Epithelial cell of esophagus (primary cell): ENCODE measurements around the gene SREBF2.

Source experiments
- DNase-seq: peaks from one replicate; pipeline ENCODE4 v3.0.0; 2010; ENCODE audit warnings: low read depth
- H3K4me3 ChIP-seq: 2 replicates; pipeline ENCODE4 v1.5.1; 2011; ENCODE audit warnings: mild to moderate bottlenecking, low read length, control low read depth
- TF ChIP-seq, protein P1 (sequence below): IDR thresholded peaks from 2 replicates; pipeline ENCODE4 v1.5.1; 2011; ENCODE audit warnings: low read depth, mild to moderate bottlenecking, low read length, control low read depth, inconsistent platforms; ENCODE audit not compliant: insufficient read depth; ENCODE audit errors: missing control alignments

Gene SREBF2

DNA sequence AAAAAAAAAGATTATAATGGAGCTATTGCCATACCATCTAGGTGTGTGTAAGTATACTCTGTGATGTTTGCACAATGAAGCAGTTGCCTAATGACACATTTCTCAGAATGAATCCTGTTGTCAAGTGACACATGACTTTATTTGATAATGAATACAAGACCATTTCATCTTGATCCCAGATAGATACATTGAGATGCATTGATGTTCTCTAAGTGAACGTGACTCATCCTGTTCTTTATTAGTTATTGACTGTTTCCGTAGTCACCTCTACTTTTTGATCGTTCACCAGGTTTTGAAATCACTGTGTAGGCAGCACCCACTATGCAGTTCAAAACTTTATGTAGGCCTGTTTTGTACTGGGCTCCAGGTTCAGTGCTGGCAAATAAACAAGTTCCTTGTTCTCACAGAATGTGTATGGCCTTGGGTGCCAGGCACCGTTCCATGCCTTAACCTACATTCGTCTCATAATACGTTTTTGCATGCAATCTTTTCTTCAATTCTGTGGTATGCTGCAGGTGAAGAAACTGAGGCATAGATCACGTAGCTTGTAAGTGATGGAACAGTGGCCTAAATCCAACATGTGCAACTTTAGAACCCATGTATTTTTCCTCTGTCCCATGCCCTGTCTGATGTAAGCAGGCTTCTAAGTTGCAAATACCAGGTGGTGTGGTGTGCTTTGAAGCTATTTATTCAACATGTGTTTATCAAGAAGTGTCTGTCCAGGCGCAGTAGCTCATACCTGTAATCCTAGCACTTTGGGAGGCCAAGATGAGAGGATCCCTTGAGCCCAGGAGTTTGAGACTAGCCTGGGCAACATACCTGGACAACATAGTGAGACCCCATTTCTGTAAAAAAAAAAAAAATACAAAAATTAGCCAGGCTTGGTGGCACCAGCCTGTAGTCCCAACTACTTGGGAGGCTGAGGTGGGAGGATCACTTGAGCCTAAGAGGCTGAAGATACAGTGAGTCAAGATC, 10.4 kb downstream of the SREBF2 start:
- TF ChIP-seq, protein P1, sequence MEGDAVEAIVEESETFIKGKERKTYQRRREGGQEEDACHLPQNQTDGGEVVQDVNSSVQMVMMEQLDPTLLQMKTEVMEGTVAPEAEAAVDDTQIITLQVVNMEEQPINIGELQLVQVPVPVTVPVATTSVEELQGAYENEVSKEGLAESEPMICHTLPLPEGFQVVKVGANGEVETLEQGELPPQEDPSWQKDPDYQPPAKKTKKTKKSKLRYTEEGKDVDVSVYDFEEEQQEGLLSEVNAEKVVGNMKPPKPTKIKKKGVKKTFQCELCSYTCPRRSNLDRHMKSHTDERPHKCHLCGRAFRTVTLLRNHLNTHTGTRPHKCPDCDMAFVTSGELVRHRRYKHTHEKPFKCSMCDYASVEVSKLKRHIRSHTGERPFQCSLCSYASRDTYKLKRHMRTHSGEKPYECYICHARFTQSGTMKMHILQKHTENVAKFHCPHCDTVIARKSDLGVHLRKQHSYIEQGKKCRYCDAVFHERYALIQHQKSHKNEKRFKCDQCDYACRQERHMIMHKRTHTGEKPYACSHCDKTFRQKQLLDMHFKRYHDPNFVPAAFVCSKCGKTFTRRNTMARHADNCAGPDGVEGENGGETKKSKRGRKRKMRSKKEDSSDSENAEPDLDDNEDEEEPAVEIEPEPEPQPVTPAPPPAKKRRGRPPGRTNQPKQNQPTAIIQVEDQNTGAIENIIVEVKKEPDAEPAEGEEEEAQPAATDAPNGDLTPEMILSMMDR = no peak

DNA sequence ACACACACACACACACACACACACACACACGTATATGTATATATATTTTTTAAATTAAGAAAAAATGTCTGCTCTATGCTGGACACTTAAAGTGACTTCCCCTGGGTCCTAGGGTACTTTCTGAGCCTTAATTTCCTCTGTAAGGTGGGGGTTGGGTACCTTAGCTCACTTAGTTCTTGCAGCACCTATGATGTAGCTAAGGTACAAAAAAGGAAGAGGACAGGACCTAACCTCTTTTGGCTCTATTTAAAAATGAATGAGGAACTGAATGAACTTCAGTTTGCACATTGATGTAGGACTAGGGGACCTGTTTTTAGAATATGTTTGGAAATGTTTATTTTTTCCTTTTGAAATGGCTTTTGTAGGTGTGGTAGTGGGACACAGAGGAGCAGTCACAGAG, 11.1 kb downstream of the SREBF2 start:
- DNase-seq = no peak
- TF ChIP-seq, protein P1 = no peak
- no peak overlapping the region for H3K4me3 ChIP-seq

More for the DNA sequence above, 10.4 kb downstream of the SREBF2 start:
- no peak overlapping the region for H3K4me3 ChIP-seq
- peak; percentile 57 for DNase-seq

DNA sequence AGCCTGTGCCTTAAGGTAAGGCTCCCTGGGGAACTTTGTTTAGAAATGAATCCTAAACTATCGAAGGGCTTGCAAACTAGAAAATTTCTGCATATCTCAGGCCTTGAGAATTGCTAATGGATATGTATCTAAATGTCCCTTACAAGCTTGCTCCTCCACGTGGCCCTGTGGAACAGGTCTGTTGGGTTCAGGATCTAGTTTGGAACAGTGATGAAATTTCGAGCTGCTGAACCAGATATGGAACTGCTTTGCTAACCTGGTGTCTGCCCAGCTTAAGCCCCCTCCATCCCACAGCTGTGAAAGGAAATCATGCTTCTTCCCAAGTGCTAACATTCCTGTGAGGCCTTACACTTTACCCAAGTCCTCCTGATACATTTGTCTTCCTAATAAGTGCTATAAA, 11.6 kb downstream of the SREBF2 start:
- TF ChIP-seq, protein P1 = no peak
- DNase-seq = peak; percentile 92

DNA sequence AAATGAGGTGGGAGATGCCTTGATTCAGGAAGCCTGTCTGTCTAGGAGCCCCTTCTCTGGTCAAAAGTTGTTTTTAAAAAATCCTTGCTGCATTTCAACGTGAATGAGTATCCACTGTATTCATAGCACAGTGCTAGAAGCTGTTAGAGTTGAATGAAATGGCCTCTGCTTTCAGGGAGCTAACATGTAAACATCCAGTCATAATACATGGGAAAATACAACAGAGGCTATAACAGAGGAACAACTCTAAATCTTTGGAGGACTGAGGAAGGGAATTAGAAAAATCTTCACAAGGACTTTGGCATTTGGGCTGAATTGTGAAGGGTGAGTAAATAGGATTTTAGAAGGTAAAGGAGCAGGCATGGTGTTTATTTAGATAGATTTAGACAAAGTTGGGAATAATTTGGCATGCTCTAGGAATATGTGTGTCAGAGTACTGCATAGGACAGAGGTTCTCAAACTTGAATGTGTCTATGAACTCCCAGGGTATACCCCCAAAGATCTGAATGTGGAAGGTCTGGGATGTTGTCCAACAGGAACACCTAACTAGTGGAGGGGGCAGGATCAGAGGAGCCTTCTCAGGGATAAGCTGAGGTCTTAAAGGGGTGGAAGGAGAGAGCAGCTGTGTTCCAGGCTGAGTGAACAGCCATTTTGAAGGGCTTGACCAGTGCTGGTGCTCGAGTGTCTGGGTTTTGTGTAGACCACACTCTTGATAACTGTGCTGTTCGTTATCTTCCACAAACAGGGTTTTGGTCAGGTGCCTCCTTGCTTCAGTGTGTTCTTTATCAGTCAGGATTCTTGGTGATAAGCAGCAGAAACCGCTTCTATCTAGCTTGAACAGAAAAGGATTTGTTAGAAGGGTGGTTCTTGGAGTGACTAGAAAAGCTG, 12.7 kb downstream of the SREBF2 start:
- DNase-seq = no peak
- H3K4me3 ChIP-seq = no peak overlapping the region
- TF ChIP-seq, protein P1 = no peak

More for the DNA sequence above, 11.6 kb downstream of the SREBF2 start:
- no peak overlapping the region for H3K4me3 ChIP-seq

DNA sequence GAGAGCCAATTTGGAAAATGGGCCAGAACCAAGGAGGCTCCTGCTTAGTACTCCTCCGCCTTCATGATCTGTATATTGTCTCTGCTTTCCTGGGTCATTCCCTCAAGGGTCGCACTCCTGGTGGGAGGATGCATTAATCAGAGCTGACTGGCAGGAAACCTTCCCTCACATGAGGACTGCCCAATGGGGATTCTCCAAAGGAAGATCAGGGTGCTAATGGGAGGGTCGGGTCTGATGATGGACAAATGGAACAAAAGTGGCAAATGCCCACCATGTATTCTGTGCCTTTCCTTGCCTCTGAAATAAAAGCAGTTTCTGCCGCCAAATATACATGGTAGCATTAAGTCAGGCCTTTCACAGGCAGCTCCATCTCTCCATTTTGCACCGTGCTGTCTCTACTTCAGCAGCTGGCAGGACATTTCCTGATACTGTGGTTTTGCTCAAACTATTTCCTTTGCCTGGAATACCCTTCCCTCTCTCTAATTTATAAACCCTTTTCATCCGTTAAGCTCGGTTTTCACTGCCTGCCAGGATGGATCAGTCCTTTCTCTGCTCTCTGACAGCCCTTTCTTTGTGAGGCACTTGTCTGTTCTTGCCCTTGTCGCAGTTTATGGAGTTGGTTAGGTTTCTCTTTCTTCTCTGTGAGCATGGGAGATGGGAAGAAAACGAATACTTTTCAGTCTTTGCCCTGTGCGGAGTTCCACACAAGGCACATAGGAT, 13.5 kb downstream of the SREBF2 start:
- TF ChIP-seq, protein P1 = no peak
- DNase-seq = no peak
- H3K4me3 ChIP-seq = peak overlapping the region; percentile 11

DNA sequence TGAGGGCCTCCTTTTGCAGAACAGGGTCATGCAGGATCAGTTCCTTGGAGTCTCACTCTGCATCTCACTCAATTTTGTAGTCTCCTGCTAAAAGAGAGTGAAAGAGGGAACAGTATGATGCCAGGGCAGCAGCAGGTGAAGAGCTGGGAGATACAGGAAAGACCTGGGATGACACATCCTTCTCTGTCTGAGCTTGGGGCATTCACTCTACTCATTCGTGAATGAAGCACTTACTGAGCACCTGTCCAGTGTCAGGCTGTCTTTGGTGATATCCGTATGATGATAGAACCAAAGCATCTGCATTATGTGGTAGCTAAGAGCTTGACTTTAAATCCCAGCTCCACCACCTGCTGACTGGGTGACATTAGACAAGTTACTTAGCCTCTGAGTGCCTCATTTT, 14.4 kb downstream of the SREBF2 start:
- DNase-seq = peak; percentile 65
- TF ChIP-seq, protein P1 = no peak
- no peak overlapping the region for H3K4me3 ChIP-seq
